DND-41 (cell line): ENCODE measurements around the gene IGF2BP2.

Experiments
- EZH2 ChIP-seq: IDR thresholded peaks from 3 replicates; pipeline ENCODE4 v1.6.1; 2012; ENCODE audit warnings: borderline replicate concordance, low read depth, mild to moderate bottlenecking, moderate library complexity, low read length, inconsistent platforms; ENCODE audit not compliant: severe bottlenecking
- TF ChIP-seq, protein P1 (sequence below): IDR thresholded peaks from 2 replicates; pipeline ENCODE4 v1.5.1; 2012; ENCODE audit warnings: borderline replicate concordance, low read length, moderate library complexity, mild to moderate bottlenecking; ENCODE audit not compliant: poor library complexity, severe bottlenecking; ENCODE audit errors: extremely low read depth

DNA sequence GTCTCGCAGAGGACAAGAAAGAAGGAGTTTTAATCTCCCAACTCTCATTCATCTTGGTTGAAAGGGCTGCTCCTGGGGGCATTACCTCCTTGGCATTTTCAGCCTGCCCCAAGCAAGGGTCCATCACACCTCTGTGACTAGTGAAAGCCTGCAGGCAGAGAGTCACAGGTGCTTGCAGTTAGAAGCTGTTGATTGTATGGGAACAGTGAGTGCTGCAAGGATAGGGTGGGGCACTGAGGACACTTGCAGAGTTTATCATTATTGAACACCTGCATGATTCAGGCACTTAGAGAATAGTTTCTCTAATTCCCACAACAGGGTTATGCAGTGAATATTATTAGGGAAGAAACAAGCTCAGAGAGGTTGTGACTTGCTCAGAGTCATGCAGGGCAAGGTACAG lies 41.7 kb upstream of the IGF2BP2 start:
- TF ChIP-seq, protein P1, sequence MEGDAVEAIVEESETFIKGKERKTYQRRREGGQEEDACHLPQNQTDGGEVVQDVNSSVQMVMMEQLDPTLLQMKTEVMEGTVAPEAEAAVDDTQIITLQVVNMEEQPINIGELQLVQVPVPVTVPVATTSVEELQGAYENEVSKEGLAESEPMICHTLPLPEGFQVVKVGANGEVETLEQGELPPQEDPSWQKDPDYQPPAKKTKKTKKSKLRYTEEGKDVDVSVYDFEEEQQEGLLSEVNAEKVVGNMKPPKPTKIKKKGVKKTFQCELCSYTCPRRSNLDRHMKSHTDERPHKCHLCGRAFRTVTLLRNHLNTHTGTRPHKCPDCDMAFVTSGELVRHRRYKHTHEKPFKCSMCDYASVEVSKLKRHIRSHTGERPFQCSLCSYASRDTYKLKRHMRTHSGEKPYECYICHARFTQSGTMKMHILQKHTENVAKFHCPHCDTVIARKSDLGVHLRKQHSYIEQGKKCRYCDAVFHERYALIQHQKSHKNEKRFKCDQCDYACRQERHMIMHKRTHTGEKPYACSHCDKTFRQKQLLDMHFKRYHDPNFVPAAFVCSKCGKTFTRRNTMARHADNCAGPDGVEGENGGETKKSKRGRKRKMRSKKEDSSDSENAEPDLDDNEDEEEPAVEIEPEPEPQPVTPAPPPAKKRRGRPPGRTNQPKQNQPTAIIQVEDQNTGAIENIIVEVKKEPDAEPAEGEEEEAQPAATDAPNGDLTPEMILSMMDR: no peak
- no peak for TF ChIP-seq EZH2
